ENCODE measurements around the gene LAMP5.

The LAMP5 gene

DNA sequence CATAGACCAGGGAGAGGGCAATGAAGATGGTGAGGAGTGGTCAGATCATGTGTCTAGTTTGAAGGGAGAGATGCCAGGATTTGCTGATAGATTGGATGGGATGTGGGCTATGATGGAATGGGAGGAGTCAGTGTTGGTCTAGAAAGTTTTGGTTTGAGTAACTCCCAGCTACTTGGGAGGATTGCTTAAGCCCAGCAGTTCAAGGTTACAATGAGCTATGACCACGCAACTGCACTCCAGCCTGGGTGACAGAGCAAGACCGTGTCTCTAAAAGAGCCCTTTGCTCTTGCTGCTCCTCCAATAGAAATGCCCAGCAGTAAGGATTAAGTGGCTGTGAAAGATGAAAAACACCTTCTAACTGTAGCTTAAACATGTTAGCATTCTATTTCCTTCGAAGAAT lies 18.2 kb upstream of the LAMP5 start:
- Histone ChIP-seq H3K4me3 (ENCODE audit: severe bottlenecking) (no peak overlapping the region), H3K27ac (ENCODE audit: poor library complexity, severe bottlenecking) (no peak overlapping the region), H3K36me3 (ENCODE audit: low read depth) (no peaks in the 10 kb centered on the region), H3K9me3 (ENCODE audit: severe bottlenecking) (no peaks in the 10 kb centered on the region), H3K4me1 (ENCODE audit: insufficient read depth, poor library complexity, severe bottlenecking) (no peaks in the 10 kb centered on the region), H3K27me3 (ENCODE audit: insufficient read depth, poor library complexity, severe bottlenecking) (peaks cover 4% of the 10 kb centered on the region)
- TF ChIP-seq, protein P1, sequence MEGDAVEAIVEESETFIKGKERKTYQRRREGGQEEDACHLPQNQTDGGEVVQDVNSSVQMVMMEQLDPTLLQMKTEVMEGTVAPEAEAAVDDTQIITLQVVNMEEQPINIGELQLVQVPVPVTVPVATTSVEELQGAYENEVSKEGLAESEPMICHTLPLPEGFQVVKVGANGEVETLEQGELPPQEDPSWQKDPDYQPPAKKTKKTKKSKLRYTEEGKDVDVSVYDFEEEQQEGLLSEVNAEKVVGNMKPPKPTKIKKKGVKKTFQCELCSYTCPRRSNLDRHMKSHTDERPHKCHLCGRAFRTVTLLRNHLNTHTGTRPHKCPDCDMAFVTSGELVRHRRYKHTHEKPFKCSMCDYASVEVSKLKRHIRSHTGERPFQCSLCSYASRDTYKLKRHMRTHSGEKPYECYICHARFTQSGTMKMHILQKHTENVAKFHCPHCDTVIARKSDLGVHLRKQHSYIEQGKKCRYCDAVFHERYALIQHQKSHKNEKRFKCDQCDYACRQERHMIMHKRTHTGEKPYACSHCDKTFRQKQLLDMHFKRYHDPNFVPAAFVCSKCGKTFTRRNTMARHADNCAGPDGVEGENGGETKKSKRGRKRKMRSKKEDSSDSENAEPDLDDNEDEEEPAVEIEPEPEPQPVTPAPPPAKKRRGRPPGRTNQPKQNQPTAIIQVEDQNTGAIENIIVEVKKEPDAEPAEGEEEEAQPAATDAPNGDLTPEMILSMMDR (IDR thresholded peaks at IDR 0.05; ENCODE audit: poor library complexity, severe bottlenecking): no peak
- ATAC-seq (ENCODE audit: low read depth): no peak
- DNase-seq (ENCODE audit: low spot score): no peak

DNA sequence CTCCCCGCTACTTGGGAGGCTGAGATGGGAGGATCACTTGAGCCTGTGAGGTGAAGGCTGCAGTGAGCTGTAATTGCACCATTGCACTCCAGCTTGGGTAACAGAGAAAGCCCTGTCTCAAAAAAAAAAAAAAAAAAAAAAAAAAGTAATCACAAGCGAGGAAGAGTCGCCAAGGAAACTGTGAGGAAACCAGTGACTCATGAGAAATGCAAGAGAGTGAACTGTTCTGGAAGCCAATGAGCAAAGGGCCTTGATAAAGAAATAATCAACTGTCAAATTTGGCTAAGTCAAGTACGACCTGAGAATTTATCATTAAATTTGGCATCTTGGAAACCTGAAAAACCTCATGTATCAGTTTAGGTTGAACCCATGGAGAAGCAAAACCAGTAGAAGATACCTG lies 16.1 kb upstream of the LAMP5 start:
- ATAC-seq (ENCODE audit: low read depth): no peak
- H3K27ac ChIP-seq (ENCODE audit: poor library complexity, severe bottlenecking): no peak overlapping the region
- TF ChIP-seq, protein P1 (IDR thresholded peaks at IDR 0.05; ENCODE audit: poor library complexity, severe bottlenecking): no peak

DNA sequence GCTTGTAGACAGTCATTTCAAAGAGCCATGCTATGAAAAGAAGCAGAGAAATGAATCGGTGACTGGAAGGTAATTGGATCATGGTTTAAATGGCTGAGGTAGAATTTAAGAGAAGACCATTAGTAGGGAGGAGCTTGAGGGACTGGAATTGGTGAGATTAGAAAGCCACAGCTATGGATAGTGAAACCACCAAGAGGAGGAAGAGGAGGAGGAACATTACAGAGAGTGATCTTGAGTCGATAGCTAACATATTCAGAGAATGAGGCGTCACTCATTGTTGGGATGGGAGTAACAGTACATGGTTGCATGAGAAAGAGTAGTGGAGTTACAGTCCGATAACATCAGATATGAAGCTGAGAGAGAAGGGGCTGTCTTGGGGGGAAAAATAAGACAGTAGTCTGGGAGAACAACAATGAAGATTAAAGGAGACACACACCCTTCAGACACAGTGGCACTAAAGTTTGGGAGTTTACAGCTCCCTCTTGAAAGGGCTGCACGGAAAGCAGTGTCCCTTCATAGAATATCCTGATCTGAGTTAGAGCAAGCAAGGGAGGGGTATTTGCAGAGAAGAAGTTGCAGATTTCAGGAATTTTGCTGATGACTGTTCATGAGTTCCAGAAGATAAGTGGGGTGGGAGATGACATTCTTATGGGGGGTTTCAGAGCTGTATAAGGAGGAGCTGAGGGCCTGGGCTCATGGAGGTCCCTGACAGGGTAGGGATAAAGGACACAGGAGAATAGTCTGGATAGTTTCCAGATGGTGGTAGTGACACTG lies 15.1 kb upstream of the LAMP5 start:
- DNase-seq (ENCODE audit: low spot score): no peak
- no peak overlapping the region for H3K27ac ChIP-seq (ENCODE audit: poor library complexity, severe bottlenecking)
- no peak overlapping the region for H3K4me3 ChIP-seq (ENCODE audit: severe bottlenecking)
- TF ChIP-seq, protein P1 (IDR thresholded peaks at IDR 0.05; ENCODE audit: poor library complexity, severe bottlenecking): no peak
- no peaks in the 10 kb centered on the region for H3K4me1 ChIP-seq (ENCODE audit: insufficient read depth, poor library complexity, severe bottlenecking)
- no peak for ATAC-seq (ENCODE audit: low read depth)
- H3K36me3 ChIP-seq (ENCODE audit: low read depth): no peaks in the 10 kb centered on the region
- no peaks in the 10 kb centered on the region for H3K9me3 ChIP-seq (ENCODE audit: severe bottlenecking)
- H3K27me3 ChIP-seq (ENCODE audit: insufficient read depth, poor library complexity, severe bottlenecking): no peaks in the 10 kb centered on the region

More for the DNA sequence above, 16.1 kb upstream of the LAMP5 start:
- Histone ChIP-seq H3K4me1 (ENCODE audit: insufficient read depth, poor library complexity, severe bottlenecking) (no peaks in the 10 kb centered on the region), H3K4me3 (ENCODE audit: severe bottlenecking) (no peak overlapping the region), H3K36me3 (ENCODE audit: low read depth) (no peaks in the 10 kb centered on the region), H3K9me3 (ENCODE audit: severe bottlenecking) (no peaks in the 10 kb centered on the region), H3K27me3 (ENCODE audit: insufficient read depth, poor library complexity, severe bottlenecking) (no peaks in the 10 kb centered on the region)
- no peak for DNase-seq (ENCODE audit: low spot score)

DNA sequence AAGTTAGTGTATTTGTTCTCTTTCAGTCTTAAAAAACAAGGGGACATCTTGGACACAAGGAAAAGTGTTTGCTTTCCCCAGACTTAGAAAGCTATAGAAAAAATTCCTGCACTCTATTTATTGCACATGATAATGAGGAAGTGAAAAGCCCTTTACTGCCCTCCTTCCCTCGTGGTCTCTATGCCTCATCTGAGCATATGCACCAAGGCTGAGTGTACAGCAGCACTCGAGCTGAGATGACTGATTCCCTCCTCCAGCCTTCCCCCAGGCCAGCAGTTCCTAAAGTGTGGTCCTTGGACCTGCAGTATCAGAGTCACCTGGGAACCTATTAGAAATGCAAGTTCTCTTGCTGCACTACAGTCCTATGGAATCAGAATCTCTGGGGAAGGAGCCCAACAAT lies 14.3 kb upstream of the LAMP5 start:
- DNase-seq (ENCODE audit: low spot score) (no peak), ATAC-seq (ENCODE audit: low read depth) (peak; percentile 45; the same call in 2 of the 3 replicates)
- TF ChIP-seq, protein P1 (IDR thresholded peaks at IDR 0.05; ENCODE audit: poor library complexity, severe bottlenecking): no peak
- Histone ChIP-seq H3K4me1 (ENCODE audit: insufficient read depth, poor library complexity, severe bottlenecking) (no peaks in the 10 kb centered on the region), H3K36me3 (ENCODE audit: low read depth) (no peaks in the 10 kb centered on the region), H3K27me3 (ENCODE audit: insufficient read depth, poor library complexity, severe bottlenecking) (no peaks in the 10 kb centered on the region), H3K27ac (ENCODE audit: poor library complexity, severe bottlenecking) (no peak overlapping the region), H3K9me3 (ENCODE audit: severe bottlenecking) (no peaks in the 10 kb centered on the region), H3K4me3 (ENCODE audit: severe bottlenecking) (no peak overlapping the region)

DNA sequence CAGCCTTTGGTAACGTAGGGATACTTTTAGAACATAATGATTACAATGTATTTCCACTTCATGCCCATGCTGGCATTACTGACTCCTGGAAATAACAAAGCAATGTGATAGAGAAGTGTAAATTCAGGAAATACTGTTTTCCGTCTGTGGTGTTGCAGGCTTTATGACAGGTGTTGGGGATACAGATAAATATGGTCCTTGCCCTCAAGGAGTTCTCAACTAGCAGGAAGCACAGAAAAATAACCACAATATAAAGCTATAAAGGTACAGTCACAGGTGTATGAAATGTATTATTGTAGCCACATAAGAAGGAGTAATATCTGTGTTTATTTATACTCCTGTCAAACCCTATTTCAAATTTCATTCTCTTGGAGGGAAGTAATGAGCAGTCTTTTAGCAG lies 12.9 kb upstream of the LAMP5 start:
- no peaks in the 10 kb centered on the region for H3K9me3 ChIP-seq (ENCODE audit: severe bottlenecking)
- no peak for ATAC-seq (ENCODE audit: low read depth)
- H3K4me3 ChIP-seq (ENCODE audit: severe bottlenecking): no peak overlapping the region
- TF ChIP-seq, protein P1 (IDR thresholded peaks at IDR 0.05; ENCODE audit: poor library complexity, severe bottlenecking): no peak
- no peaks in the 10 kb centered on the region for H3K36me3 ChIP-seq (ENCODE audit: low read depth)
- H3K27me3 ChIP-seq (ENCODE audit: insufficient read depth, poor library complexity, severe bottlenecking): no peaks in the 10 kb centered on the region
- H3K4me1 ChIP-seq (ENCODE audit: insufficient read depth, poor library complexity, severe bottlenecking): no peaks in the 10 kb centered on the region
- H3K27ac ChIP-seq (ENCODE audit: poor library complexity, severe bottlenecking): no peak overlapping the region
- no peak for DNase-seq (ENCODE audit: low spot score)

All from RWPE2 (cell line).